Hematopoietic multipotent progenitor cell treated with erythropoietin and hydrocortisone succinate and interleukin-3 and kit ligand, for 4 days (in vitro differentiated cells): Measurements from ENCODE around the gene PEX5L.

ENCODE experiments used
- DNase-seq: peaks from one replicate; pipeline ENCODE4 v3.0.0-alpha.2; 2015

The PEX5L gene

DNA sequence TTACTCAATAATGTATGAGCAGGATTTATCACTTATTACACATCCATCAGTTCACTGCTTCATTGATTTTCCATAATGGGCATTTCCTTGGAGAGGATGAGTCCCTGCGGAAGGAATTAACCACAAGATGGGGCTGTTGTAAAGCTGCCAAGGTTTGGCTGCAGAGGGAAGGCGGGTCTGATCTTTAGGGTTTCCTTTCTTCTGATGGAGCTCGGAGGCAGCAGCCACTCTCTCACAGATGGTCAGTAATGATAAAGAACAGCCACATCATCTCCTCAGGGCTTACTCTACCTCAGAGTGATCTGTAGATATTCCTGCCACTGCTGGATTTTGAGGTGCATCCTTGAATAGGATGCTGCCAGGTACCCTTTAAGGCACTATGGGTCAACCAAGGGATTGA, 268.7 kb downstream of the PEX5L start:
- peak; percentile 76 for DNase-seq

DNA sequence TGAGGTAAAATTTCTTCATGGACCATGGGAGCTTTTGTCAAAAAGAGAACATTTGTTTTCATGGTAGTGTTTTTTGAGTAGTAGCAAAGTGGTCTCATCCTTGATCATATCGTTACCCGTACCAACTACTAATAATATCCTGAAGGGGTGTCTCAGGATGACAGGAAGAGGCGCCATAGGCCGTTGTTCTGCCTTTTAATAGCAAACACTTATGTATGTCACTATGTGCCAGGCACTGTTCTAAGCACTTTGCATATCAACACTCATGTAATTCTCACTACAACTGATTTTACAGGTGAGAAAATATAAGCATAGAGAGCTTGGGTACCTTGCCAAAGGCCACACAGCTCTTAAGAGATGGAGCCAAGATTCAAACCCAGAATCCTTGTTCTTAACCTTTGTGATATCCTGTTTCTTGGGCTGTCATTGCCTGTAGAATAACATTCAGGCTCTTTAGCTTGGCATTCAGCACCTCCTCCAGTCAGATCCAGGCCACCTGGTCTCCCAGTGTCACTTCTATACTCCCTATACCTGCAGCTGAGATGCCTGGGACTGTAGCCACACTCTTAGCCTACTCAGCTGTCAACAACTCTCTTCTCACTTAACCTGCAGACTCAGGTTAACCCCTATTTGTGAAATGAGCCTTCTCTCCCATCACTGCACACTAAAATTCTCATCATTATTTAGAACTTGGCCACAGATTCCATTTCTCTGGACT, 270.2 kb downstream of the PEX5L start:
- DNase-seq = no peak

DNA sequence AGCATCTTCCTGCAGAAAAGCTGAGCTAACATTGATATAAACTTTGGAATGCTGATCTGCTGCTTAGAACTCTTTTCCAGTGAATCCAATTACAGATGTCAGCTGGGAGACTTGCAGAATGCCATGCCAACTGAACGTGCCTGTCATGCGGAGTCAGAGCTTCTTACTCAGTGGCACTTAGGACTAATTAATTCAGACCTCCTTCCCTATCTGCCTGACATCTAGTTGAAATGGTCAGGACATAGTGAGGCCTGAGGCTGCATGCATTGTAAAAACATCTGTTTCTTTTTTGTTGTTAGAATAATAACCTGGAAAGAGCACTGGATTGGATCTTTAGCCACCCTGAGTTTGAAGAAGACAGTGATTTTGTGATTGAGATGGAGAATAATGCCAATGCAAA, 271.3 kb downstream of the PEX5L start:
- DNase-seq = no peak

DNA sequence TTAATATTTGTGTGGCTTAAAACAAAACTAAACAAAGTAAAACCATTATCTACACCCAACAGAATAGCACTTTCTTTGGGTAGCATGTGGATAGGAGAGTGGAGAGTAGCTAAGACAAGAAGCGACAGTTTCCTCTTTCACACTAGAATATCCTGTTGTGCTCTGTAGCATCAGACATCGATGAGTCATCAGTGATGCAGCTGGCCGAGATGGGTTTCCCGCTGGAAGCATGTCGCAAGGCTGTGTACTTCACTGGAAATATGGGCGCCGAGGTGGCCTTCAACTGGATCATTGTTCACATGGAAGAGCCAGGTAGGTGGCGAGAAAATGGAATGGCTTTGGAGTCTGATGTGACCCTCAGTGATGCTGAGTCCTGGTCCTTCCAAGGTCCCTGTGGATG, 275.8 kb downstream of the PEX5L start:
- no peak for DNase-seq

DNA sequence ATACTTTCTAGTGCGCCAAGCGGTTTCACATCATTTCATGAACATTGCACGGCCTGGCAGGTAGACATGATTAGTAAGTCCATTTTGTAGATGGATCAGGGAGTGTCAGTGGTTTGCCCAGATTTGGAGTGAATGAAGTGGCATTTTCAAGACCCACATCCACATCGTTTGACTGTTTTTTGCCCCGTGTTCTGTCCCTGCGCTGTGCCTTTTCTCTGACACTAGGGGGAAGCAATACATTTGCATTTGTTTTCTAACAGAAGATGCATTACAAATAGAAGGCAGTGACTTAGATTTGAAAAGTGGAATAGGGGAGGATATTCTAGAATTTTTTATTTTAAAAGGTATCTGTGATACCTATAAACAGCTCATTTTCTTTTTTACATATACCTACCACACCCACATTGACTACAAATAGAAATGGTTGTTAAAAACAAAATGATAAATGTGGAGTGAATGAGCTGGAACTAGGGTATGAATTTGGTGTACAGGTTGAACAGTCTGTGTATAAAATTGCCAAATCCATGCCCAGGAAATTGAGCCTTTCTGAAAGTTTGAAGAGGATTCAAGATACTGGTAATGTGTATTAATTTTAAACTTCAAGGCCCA, 285.9 kb downstream of the PEX5L start:
- peak; percentile 65 for DNase-seq

DNA sequence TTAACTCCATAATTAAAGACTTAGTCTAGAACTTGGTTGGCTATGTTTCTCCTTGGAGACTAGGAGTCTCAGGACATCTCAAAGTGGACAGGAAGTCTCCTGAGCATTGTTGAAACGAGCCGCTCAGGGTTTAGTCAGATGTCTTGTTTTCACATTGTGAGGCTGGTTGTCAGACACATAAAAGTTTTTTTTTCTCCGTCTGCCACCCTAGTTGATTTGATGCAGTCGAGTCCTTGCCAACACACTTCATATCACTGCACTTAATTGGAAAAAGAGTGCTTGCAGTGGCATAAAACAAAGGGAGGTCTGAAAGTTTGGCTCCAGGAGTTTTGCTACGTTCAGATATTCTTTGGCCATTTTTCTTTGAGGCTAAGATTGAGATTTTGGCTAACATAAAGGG, 291.0 kb downstream of the PEX5L start:
- no peak for DNase-seq

DNA sequence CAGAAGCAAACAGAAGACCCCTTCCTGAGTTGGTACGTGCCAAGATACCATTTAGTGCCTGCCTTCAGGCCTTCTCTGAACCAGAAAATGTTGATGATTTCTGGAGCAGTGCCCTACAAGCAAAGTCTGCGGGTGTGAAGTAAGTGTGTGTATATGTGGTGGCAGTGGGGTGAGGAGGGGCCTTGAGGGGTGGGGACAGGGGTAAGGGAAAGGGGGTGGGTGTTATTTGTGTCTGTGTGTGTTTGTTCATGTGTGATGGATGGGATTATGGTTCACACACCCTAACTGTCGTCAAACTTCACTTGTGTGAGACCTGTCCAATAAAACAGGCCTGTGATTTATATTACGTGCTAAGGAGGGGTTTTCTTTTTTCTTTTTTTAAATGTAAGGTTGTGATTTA, 291.7 kb downstream of the PEX5L start:
- DNase-seq = no peak
